Lung (tissue), 12 donors: ENCODE data around the gene FAM234B. TPM values are rescaled to one million over a fixed set of nuclear protein-coding genes. Genes with fewer than 3 reads are reported as not detected.

Experiments
- ATAC-seq: fragments of 200-7000 bp; cut with Tn5 transposase; one replicate; pipeline ENCODE4 v1.9.1; 2020; ENCODE audit warnings: moderate number of reproducible peaks; ENCODE audit not compliant: insufficient read depth, low FRiP score
- DNase-seq, 3 donors: peaks; one replicate each; pipeline ENCODE4 v3.0.0-alpha.2; 2013 to 2017
- H3K27ac ChIP-seq, 2 donors: one replicate each; pipeline ENCODE4 v1.5.1; 2013; ENCODE audit warnings: mild to moderate bottlenecking in 2 of 2, moderate library complexity in 2 of 2, control low read depth in 1 of 2, inconsistent platforms in 1 of 2, low read depth in 1 of 2, low read length in 1 of 2
- H3K27me3 ChIP-seq, 3 donors: one replicate each; pipeline ENCODE4 v1.5.1; 2013; ENCODE audit warnings: low read length in 2 of 3; ENCODE audit not compliant: control insufficient read depth in 3 of 3, insufficient read depth in 3 of 3
- H3K36me3 ChIP-seq, 4 donors: one replicate each; pipeline ENCODE4 v1.5.1; 2013; ENCODE audit warnings: low read length in 4 of 4, mild to moderate bottlenecking in 1 of 4, moderate library complexity in 1 of 4; ENCODE audit not compliant: control insufficient read depth in 4 of 4, insufficient read depth in 4 of 4
- H3K4me1 ChIP-seq, 5 donors: one replicate each; pipeline ENCODE4 v1.5.1; 2013; ENCODE audit warnings: low read length in 5 of 5, mild to moderate bottlenecking in 2 of 5, moderate library complexity in 1 of 5; ENCODE audit not compliant: control insufficient read depth in 5 of 5, insufficient read depth in 5 of 5
- H3K4me3 ChIP-seq: one replicate; pipeline ENCODE4 v1.5.1; 2013; ENCODE audit warnings: mild to moderate bottlenecking, control low read depth, moderate library complexity
- H3K9ac ChIP-seq, 2 donors: one replicate each; pipeline ENCODE4 v1.5.1; 2013; ENCODE audit warnings: low read length in 2 of 2, control low read depth in 1 of 2; ENCODE audit not compliant: insufficient read depth in 1 of 2
- H3K9me3 ChIP-seq, 4 donors: one replicate each; pipeline ENCODE4 v1.5.1; 2013; ENCODE audit warnings: low read length in 3 of 4, mild to moderate bottlenecking in 1 of 4, moderate library complexity in 1 of 4; ENCODE audit not compliant: control insufficient read depth in 4 of 4, insufficient read depth in 3 of 4
- WGBS, 2 donors: extraction: QIAGEN DNeasy Blood & Tissue Kit; methylation state at CpG; one replicate each; pipeline ENCODE4 v1.1.7; 2013; 5-methylcytosine and 5-hydroxymethylcytosine counted together
- polyA plus RNA-seq, 2 donors: library from polyadenylated mRNA; stranded (reverse); fragments of 200-250 nt; gene quantifications; one replicate each; pipeline ENCODE4 v1.2.1, GENCODE V29; 2013
- total RNA-seq, 2 donors: library from RNA; depleted of rRNA in 1 of 2; stranded (reverse); fragments of >200 nt in 1 of 2; gene quantifications; one replicate each; pipeline ENCODE4 v1.2.1, GENCODE V29; 2014 to 2021
- TF ChIP-seq, protein P1 (sequence below): IDR thresholded peaks from 2 replicates; pipeline ENCODE4 v1.5.1; 2012; ENCODE audit warnings: mild to moderate bottlenecking; ENCODE audit errors: control extremely low read depth, extremely low read depth
- donor health status: control.
- donor health status: control.
- donor health status: Bipolar disorder and iron deficiency.
- donor health status: healthy.
- donor health status: DM: yes; HTN: yes; CAD: no.

FAM234B gene
- total and polyA plus RNA-seq, 4 donors = 1.4 to 10.4 (median 6.3) TPM

GRCh38 chr12:13125996-13126395, 81.8 kb downstream of the FAM234B start:
- no peak for DNase-seq
- peaks cover 0 to 15% (median 3%) of the 10 kb centered on the region in 5 donors for H3K4me1 ChIP-seq
- WGBS, 2 donors = 96% methylated on average over 2 of the region's 2 CpGs
- no peak overlapping the region for H3K4me3 ChIP-seq
- no peaks in the 10 kb centered on the region for H3K27me3 ChIP-seq
- no peaks in the 10 kb centered on the region for H3K9me3 ChIP-seq
- ATAC-seq = no peak
- TF ChIP-seq, protein P1, sequence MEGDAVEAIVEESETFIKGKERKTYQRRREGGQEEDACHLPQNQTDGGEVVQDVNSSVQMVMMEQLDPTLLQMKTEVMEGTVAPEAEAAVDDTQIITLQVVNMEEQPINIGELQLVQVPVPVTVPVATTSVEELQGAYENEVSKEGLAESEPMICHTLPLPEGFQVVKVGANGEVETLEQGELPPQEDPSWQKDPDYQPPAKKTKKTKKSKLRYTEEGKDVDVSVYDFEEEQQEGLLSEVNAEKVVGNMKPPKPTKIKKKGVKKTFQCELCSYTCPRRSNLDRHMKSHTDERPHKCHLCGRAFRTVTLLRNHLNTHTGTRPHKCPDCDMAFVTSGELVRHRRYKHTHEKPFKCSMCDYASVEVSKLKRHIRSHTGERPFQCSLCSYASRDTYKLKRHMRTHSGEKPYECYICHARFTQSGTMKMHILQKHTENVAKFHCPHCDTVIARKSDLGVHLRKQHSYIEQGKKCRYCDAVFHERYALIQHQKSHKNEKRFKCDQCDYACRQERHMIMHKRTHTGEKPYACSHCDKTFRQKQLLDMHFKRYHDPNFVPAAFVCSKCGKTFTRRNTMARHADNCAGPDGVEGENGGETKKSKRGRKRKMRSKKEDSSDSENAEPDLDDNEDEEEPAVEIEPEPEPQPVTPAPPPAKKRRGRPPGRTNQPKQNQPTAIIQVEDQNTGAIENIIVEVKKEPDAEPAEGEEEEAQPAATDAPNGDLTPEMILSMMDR = no peak
- H3K9ac ChIP-seq = no peak overlapping the region
- H3K27ac ChIP-seq = no peak overlapping the region
- no peaks in the 10 kb centered on the region for H3K36me3 ChIP-seq

DNA sequence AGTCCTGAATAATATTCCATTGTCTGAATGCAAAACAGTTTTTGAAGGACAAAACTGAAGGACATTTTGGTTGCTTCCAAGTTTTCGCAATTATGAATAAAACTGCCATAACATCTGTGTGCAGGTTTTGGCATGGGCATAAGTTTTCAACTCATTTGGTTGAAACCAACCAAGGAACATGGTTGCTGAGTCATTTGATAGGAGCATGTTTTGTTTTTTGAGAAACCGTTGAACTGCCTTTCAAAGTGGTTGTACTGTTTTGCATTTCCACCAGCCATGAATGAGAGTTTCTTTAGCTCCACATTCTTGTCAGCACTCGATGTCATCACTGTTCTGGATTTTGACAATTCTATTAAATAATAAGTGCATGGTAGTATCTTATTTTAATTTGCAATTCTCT, 82.3 kb downstream of the FAM234B start:
- Histone ChIP-seq H3K4me1 (peaks cover 0 to 20% (median 4%) of the 10 kb centered on the region in 5 donors), H3K4me3 (no peak overlapping the region), H3K27me3 (no peaks in the 10 kb centered on the region), H3K36me3 (no peaks in the 10 kb centered on the region), H3K27ac (no peak overlapping the region), H3K9me3 (no peaks in the 10 kb centered on the region), H3K9ac (no peak overlapping the region)
- TF ChIP-seq, protein P1 = no peak
- WGBS, 2 donors = 83 to 86% methylated on average over 3 of the region's 3 CpGs
- no peak for ATAC-seq
- no peak for DNase-seq

- Histone ChIP-seq H3K36me3 (no peaks in the 10 kb centered on the region), H3K4me1 (peaks cover 0 to 21% (median 4%) of the 10 kb centered on the region in 5 donors), H3K9ac (no peak overlapping the region), H3K4me3 (no peak overlapping the region), H3K27ac (no peak overlapping the region), H3K27me3 (no peaks in the 10 kb centered on the region), H3K9me3 (no peaks in the 10 kb centered on the region)
- TF ChIP-seq, protein P1 = no peak
- DNase-seq (no peak), ATAC-seq (no peak)
- WGBS, 2 donors = 29 to 51% methylated on average over 5 of the region's 5 CpGs
Observed at GRCh38 chr12:13127444-13127843, 83.3 kb downstream of the FAM234B start.

- DNase-seq (no peak), ATAC-seq (no peak)
- TF ChIP-seq, protein P1 = no peak
- H3K9me3 ChIP-seq = no peaks in the 10 kb centered on the region
- no peaks in the 10 kb centered on the region for H3K27me3 ChIP-seq
- no peak overlapping the region for H3K27ac ChIP-seq
- H3K4me1 ChIP-seq = peaks cover 0 to 21% (median 4%) of the 10 kb centered on the region in 5 donors
- H3K36me3 ChIP-seq = no peaks in the 10 kb centered on the region
- WGBS, 2 donors = 87 to 91% methylated on average over 8 of the region's 8 CpGs
- H3K4me3 ChIP-seq = no peak overlapping the region
- no peak overlapping the region for H3K9ac ChIP-seq
Observed at GRCh38 chr12:13128291-13128965, 84.2 kb downstream of the FAM234B start.
